Embryonic facial prominence (tissue), 1 donor: ENCODE results near the gene GNL3.
A peak's percentile ranks its signal among the peaks of the same experiment; 100 is the strongest.

Experiments
- DNase-seq: peaks from one replicate; pipeline ENCODE4 v3.0.0-alpha.2; 2016; ENCODE audit errors: extremely low spot score

Gene GNL3

GRCh38 chr3:52689151-52689550 lies 3.3 kb downstream of the GNL3 start:
- DNase-seq: no peak

- DNase-seq: no peak
Observed at GRCh38 chr3:52690560-52690959, 4.7 kb downstream of the GNL3 start.

GRCh38 chr3:52693071-52693470 lies 7.2 kb downstream of the GNL3 start:
- DNase-seq: no peak

- no peak for DNase-seq
Observed at GRCh38 chr3:52694528-52695189, 8.8 kb downstream of the GNL3 start.

- DNase-seq: no peak
Observed at GRCh38 chr3:52695798-52696671, 10.2 kb downstream of the GNL3 start.

- no peak for DNase-seq
Observed at GRCh38 chr3:52696830-52697631, 11.2 kb downstream of the GNL3 start.

GRCh38 chr3:52697632-52697965 lies 11.8 kb downstream of the GNL3 start:
- no peak for DNase-seq

- no peak for DNase-seq
Observed at GRCh38 chr3:52703341-52703740, 17.5 kb downstream of the GNL3 start.

GRCh38 chr3:52704611-52705437 lies 19.0 kb downstream of the GNL3 start:
- no peak for DNase-seq

GRCh38 chr3:52705438-52705687 lies 19.5 kb downstream of the GNL3 start:
- no peak for DNase-seq

- DNase-seq: peak; percentile 59
Observed at GRCh38 chr3:52705688-52706686, 20.2 kb downstream of the GNL3 start, which contains the start of the genes GLT8D1 and SPCS1. Gene GLT8D1, minus strand, starts transcription at chr3:52705791. Its CDS starts 5,331 bp downstream, at chr3:52700460. Gene SPCS1, plus strand, starts transcription at chr3:52706106. Its CDS starts 141 bp downstream, at chr3:52706247.

- no peak for DNase-seq
Observed at GRCh38 chr3:52707585-52707984, 21.8 kb downstream of the GNL3 start.

GRCh38 chr3:52710512-52710911 lies 24.7 kb downstream of the GNL3 start:
- DNase-seq: no peak

- no peak for DNase-seq
Observed at GRCh38 chr3:52712291-52713212, 26.7 kb downstream of the GNL3 start.

GRCh38 chr3:52714335-52715302 lies 28.8 kb downstream of the GNL3 start:
- no peak for DNase-seq

GRCh38 chr3:52715714-52716305 lies 30.0 kb downstream of the GNL3 start:
- DNase-seq: no peak

GRCh38 chr3:52719618-52720017 lies 33.8 kb downstream of the GNL3 start:
- no peak for DNase-seq
